ENCODE data around the gene MTUS2. TPM values are rescaled to one million over a fixed set of nuclear protein-coding genes. Genes with fewer than 3 reads are reported as not detected.

MTUS2 gene
- total and polyA plus RNA-seq, 9 of the 15 experiments (the other 6 are each of a cell fraction or from before 2014, with no cell fraction given), result 0.01 to 0.28 (median 0.06) TPM; not detected in 1

DNA sequence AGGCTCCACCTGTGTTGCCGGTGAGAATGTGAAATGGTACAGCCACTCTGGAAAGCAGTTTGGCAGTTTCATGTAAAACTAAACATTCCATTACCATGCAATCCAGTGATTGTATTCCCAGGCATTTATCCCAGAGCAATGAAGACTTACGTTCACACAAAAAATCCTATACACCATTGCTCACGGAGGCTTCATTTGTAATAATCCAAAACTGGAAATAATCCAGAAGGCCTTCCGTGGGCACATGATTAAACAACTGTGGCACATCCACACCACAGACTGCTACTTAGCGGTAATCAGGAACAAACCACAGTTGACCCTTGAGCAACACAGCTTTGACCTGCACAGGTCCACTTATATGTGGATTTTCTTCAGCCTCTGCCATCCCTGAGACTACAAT lies 339.7 kb downstream of the MTUS2 start:
- Histone ChIP-seq H4K20me1 (replicated peaks; ENCODE audit: control insufficient read depth, insufficient read depth, low read length) (no peaks in the 10 kb centered on the region), H2AFZ (ENCODE audit: low read depth, low read length) (no peak overlapping the region), H3K4me1 (replicated peaks in 1 of 2; ENCODE audit: control insufficient read depth in 2 of 2, insufficient read depth in 2 of 2, low read length in 2 of 2) (no peaks in the 10 kb centered on the region), H3K4me2 (ENCODE audit: insufficient read depth, low read length) (no peak overlapping the region), H3K79me2 (ENCODE audit: control insufficient read depth, insufficient read depth, low read length) (no peaks in the 10 kb centered on the region), H3K27me3 (ENCODE audit: control insufficient read depth in 2 of 2, insufficient read depth in 2 of 2, low read length in 2 of 2) (no peaks in the 10 kb centered on the region), H3K9ac (ENCODE audit: insufficient read depth in 1 of 2, low read depth in 2 of 2, low read length in 2 of 2) (no peak overlapping the region), H3K27ac (ENCODE audit: extremely low read depth, low read depth, low read length) (no peak overlapping the region), H3K36me3 (ENCODE audit: control insufficient read depth, insufficient read depth, low read length) (no peaks in the 10 kb centered on the region), H3K4me3 (no peak overlapping the region), H3K9me1 (ENCODE audit: control insufficient read depth, insufficient read depth, low read length) (no peaks in the 10 kb centered on the region), H3K9me3 (replicated peaks; ENCODE audit: control insufficient read depth, insufficient read depth, low read depth, low read length) (no peaks in the 10 kb centered on the region)
- TF ChIP-seq TRIM28 (IDR thresholded peaks at IDR 0.05) (no peak), SMARCB1 (IDR thresholded peaks at IDR 0.05; ENCODE audit: insufficient read length, low read depth) (no peak)
- WGBS (ENCODE audit: insufficient coverage, low coverage, missing lambda C conversion rate), result 0% methylated on average over 5 of the region's 5 CpGs
- intact Hi-C loops (cut with micrococcal nuclease) (no loop called here), in situ Hi-C loops (cut with MboI) (no loop called here)
- no peak for ATAC-seq
- no peak for DNase-seq (ENCODE audit: extremely low read depth in 1 of 4, low spot score in 3 of 4)
- ChIA-PET POLR2A (no interaction called here), CTCF (ENCODE audit: low intra/inter-chr PET ratio) (no interaction called here)
- no peak for FAIRE-seq
- no TSS peak for BruUV-seq (replicated peaks)

DNA sequence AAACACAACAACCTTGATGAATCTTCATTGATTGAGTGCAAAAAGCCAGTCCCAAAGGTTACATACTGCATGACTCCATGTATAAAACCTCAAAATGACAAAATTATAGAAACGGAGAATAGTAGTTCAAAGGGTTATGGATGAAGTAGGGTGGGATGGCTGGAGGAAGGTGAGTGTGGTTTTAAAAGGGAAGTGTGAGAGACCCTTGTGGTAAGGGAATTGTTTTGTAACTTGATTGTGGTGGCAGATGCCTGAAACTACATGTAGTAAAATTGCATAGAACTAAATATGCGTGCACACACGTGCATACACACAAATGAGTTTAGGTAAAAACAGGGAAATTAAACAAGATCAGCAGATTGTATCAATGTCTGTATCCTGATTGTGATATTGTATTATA lies 340.7 kb downstream of the MTUS2 start:
- no peak overlapping the region for H3K4me3 ChIP-seq
- no peak for TF ChIP-seq KLF10 (CRISPR knock-in tag; IDR thresholded peaks at IDR 0.05)
- no peak for TF ChIP-seq ZNF282 (CRISPR knock-in tag; IDR thresholded peaks at IDR 0.05)
- TF ChIP-seq, protein P1, sequence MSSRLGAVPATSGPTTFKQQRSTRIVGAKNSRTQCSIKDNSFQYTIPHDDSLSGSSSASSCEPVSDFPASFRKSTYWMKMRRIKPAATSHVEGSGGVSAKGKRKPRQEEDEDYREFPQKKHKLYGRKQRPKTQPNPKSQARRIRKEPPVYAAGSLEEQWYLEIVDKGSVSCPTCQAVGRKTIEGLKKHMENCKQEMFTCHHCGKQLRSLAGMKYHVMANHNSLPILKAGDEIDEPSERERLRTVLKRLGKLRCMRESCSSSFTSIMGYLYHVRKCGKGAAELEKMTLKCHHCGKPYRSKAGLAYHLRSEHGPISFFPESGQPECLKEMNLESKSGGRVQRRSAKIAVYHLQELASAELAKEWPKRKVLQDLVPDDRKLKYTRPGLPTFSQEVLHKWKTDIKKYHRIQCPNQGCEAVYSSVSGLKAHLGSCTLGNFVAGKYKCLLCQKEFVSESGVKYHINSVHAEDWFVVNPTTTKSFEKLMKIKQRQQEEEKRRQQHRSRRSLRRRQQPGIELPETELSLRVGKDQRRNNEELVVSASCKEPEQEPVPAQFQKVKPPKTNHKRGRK (tag; IDR thresholded peaks at IDR 0.05), result no peak
- TF ChIP-seq KDM1A (IDR thresholded peaks at IDR 0.05), result no peak
- no peak for TF ChIP-seq SMARCC2 (IDR thresholded peaks at IDR 0.05; ENCODE audit: low read depth)
- TF ChIP-seq MTA3 (IDR thresholded peaks at IDR 0.05; ENCODE audit: borderline replicate concordance), result no peak
- TF ChIP-seq, protein P2, sequence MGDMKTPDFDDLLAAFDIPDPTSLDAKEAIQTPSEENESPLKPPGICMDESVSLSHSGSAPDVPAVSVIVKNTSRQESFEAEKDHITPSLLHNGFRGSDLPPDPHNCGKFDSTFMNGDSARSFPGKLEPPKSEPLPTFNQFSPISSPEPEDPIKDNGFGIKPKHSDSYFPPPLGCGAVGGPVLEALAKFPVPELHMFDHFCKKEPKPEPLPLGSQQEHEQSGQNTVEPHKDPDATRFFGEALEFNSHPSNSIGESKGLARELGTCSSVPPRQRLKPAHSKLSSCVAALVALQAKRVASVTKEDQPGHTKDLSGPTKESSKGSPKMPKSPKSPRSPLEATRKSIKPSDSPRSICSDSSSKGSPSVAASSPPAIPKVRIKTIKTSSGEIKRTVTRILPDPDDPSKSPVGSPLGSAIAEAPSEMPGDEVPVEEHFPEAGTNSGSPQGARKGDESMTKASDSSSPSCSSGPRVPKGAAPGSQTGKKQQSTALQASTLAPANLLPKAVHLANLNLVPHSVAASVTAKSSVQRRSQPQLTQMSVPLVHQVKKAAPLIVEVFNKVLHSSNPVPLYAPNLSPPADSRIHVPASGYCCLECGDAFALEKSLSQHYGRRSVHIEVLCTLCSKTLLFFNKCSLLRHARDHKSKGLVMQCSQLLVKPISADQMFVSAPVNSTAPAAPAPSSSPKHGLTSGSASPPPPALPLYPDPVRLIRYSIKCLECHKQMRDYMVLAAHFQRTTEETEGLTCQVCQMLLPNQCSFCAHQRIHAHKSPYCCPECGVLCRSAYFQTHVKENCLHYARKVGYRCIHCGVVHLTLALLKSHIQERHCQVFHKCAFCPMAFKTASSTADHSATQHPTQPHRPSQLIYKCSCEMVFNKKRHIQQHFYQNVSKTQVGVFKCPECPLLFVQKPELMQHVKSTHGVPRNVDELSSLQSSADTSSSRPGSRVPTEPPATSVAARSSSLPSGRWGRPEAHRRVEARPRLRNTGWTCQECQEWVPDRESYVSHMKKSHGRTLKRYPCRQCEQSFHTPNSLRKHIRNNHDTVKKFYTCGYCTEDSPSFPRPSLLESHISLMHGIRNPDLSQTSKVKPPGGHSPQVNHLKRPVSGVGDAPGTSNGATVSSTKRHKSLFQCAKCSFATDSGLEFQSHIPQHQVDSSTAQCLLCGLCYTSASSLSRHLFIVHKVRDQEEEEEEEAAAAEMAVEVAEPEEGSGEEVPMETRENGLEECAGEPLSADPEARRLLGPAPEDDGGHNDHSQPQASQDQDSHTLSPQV (IDR thresholded peaks at IDR 0.05), result no peak
- TF ChIP-seq RFX1 (IDR thresholded peaks at IDR 0.05), result no peak
- no peak overlapping the region for H3K27ac ChIP-seq (ENCODE audit: extremely low read depth, low read depth, low read length)
- 0% methylated on average over 3 of the region's 3 CpGs for WGBS (ENCODE audit: insufficient coverage, low coverage, missing lambda C conversion rate)
- POLR2A ChIA-PET, result no interaction called here
- in situ Hi-C loops (cut with MboI) (no loop called here), intact Hi-C loops (cut with micrococcal nuclease) (no loop called here)
- no peak overlapping the region for H3K9ac ChIP-seq (ENCODE audit: insufficient read depth in 1 of 2, low read depth in 2 of 2, low read length in 2 of 2)
- no peaks in the 10 kb centered on the region for H3K36me3 ChIP-seq (ENCODE audit: control insufficient read depth, insufficient read depth, low read length)
- no peak overlapping the region for H2AFZ ChIP-seq (ENCODE audit: low read depth, low read length)
- DNase-seq (ENCODE audit: extremely low read depth in 1 of 4, low spot score in 3 of 4) (no peak), ATAC-seq (no peak), FAIRE-seq (no peak)
- no peaks in the 10 kb centered on the region for H3K4me1 ChIP-seq (replicated peaks in 1 of 2; ENCODE audit: control insufficient read depth in 2 of 2, insufficient read depth in 2 of 2, low read length in 2 of 2)
- no peaks in the 10 kb centered on the region for H4K20me1 ChIP-seq (replicated peaks; ENCODE audit: control insufficient read depth, insufficient read depth, low read length)
- no peak overlapping the region for H3K4me2 ChIP-seq (ENCODE audit: insufficient read depth, low read length)
- H3K9me3 ChIP-seq (replicated peaks; ENCODE audit: control insufficient read depth, insufficient read depth, low read depth, low read length), result no peaks in the 10 kb centered on the region
- BruUV-seq (replicated peaks), result no TSS peak
- no peaks in the 10 kb centered on the region for H3K79me2 ChIP-seq (ENCODE audit: control insufficient read depth, insufficient read depth, low read length)
- H3K27me3 ChIP-seq (ENCODE audit: control insufficient read depth in 2 of 2, insufficient read depth in 2 of 2, low read length in 2 of 2), result no peaks in the 10 kb centered on the region
- H3K9me1 ChIP-seq (ENCODE audit: control insufficient read depth, insufficient read depth, low read length), result no peaks in the 10 kb centered on the region
- CTCF ChIA-PET (ENCODE audit: low intra/inter-chr PET ratio), result no interaction called here

All from K562 (cell line).